NCI-H1417 (cell line): ENCODE measurements around the gene MPP1.

Experiments used
- DNase-seq, 3 experiments: peaks; one replicate each; lab custom pipeline; 2025; lab: John Stamatoyannopoulos, UW

The MPP1 gene

GRCh38 chrX:154775419-154776349 is 29.6 kb downstream of the MPP1 start:
- DNase-seq = no peak

- DNase-seq = no peak
These were observed 30.7 kb downstream of the MPP1 start for GRCh38 chrX:154774622-154775021.

GRCh38 chrX:154762537-154763296 is 42.6 kb downstream of the MPP1 start, which contains the start of gene DKC1:
DKC1 (plus strand) TSS chrX:154762864; CDS start chrX:154762966, 102 bp downstream.
- DNase-seq = peak; percentile 94 to 99 (median 98)

GRCh38 chrX:154761977-154762536 is 43.2 kb downstream of the MPP1 start:
- DNase-seq = peak; percentile 34 to 85 (median 75)

- no peak for DNase-seq
These were observed 46.6 kb downstream of the MPP1 start for GRCh38 chrX:154758696-154759095.

GRCh38 chrX:154751669-154752271 is 53.5 kb downstream of the MPP1 start:
- DNase-seq = peak in 1 of 3 experiments; percentile 31

- peak in 2 of 3 experiments; percentile 24 to 46 for DNase-seq
These were observed 54.0 kb downstream of the MPP1 start for GRCh38 chrX:154751203-154751668.

GRCh38 chrX:154750301-154751202 is 54.7 kb downstream of the MPP1 start, which contains the start of gene GAB3:
GAB3 (minus strand) TSS chrX:154751077; CDS start chrX:154751025, 52 bp downstream.
- DNase-seq = peak; percentile 51 to 70 (median 68)

- DNase-seq = peak in 2 of 3 experiments; percentile 32 to 64
These were observed 55.4 kb downstream of the MPP1 start for GRCh38 chrX:154749856-154750255.

- DNase-seq = peak; percentile 50 to 90 (median 79)
These were observed 56.5 kb downstream of the MPP1 start for GRCh38 chrX:154748712-154749339.

- no peak for DNase-seq
These were observed 62.7 kb downstream of the MPP1 start for GRCh38 chrX:154742613-154743012.

- no peak for DNase-seq
These were observed 65.3 kb downstream of the MPP1 start for GRCh38 chrX:154739952-154740465.

- DNase-seq = peak in 1 of 3 experiments; percentile 7
These were observed 67.1 kb downstream of the MPP1 start for GRCh38 chrX:154738011-154738738.

GRCh38 chrX:154737136-154737535 is 68.1 kb downstream of the MPP1 start:
- DNase-seq = no peak

GRCh38 chrX:154735695-154736393 is 69.4 kb downstream of the MPP1 start:
- DNase-seq = no peak

- no peak for DNase-seq
These were observed 71.1 kb downstream of the MPP1 start for GRCh38 chrX:154734061-154734781.

- DNase-seq = no peak
These were observed 72.2 kb downstream of the MPP1 start for GRCh38 chrX:154733066-154733425.
